Measurements from ENCODE around the gene OR2T6. TPM values are rescaled to one million over a fixed set of nuclear protein-coding genes. Genes with fewer than 3 reads are reported as not detected.

The OR2T6 gene
- total and polyA plus RNA-seq, 11 donors = not detected

DNA sequence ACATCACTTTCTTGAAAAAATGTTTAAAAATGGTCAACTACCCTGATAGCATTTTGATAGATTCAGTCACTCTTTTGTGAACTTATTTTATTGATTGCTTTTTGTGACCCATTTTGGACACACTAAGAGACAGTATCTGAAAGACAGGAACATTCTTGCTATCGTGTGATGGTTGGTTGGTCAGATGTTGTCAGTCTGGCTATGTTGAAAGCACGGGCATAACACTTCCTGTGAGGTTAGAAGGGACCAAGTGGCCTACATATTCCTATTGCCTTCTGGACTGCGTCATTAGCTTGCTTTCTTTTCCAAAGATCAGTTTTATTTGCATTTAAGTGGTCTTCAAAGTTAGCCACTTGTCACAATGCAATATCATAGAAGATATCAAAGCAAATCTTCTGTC, 1.4 kb downstream of the OR2T6 start:
- Histone ChIP-seq H3K27me3 (no peaks in the 10 kb centered on the region), H3K27ac (no peak overlapping the region), H3K4me1 (no peaks in the 10 kb centered on the region), H3K9me3 (peaks cover 0 to 2% (median 0%) of the 10 kb centered on the region in 12 donors), H3K4me3 (no peak overlapping the region), H3K36me3 (no peaks in the 10 kb centered on the region)
- TF ChIP-seq, protein P1, sequence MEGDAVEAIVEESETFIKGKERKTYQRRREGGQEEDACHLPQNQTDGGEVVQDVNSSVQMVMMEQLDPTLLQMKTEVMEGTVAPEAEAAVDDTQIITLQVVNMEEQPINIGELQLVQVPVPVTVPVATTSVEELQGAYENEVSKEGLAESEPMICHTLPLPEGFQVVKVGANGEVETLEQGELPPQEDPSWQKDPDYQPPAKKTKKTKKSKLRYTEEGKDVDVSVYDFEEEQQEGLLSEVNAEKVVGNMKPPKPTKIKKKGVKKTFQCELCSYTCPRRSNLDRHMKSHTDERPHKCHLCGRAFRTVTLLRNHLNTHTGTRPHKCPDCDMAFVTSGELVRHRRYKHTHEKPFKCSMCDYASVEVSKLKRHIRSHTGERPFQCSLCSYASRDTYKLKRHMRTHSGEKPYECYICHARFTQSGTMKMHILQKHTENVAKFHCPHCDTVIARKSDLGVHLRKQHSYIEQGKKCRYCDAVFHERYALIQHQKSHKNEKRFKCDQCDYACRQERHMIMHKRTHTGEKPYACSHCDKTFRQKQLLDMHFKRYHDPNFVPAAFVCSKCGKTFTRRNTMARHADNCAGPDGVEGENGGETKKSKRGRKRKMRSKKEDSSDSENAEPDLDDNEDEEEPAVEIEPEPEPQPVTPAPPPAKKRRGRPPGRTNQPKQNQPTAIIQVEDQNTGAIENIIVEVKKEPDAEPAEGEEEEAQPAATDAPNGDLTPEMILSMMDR (IDR thresholded peaks at IDR 0.05) = no peak
- no peak for TF ChIP-seq POLR2A (IDR thresholded peaks at IDR 0.05)
- 42 to 65% (median 58%) methylated on average over 3 of the region's 3 CpGs for WGBS, 4 donors
- intact Hi-C loops (cut with DNase I) = no loop called here
- DNase-seq (no peak), ATAC-seq (no peak)

- intact Hi-C loops (cut with DNase I) = no loop called here
- DNase-seq (no peak), ATAC-seq (no peak)
- no peaks in the 10 kb centered on the region for H3K27me3 ChIP-seq
- H3K4me3 ChIP-seq = no peak overlapping the region
- TF ChIP-seq POLR2A (IDR thresholded peaks at IDR 0.05) = no peak
- TF ChIP-seq, protein P1 (IDR thresholded peaks at IDR 0.05) = no peak
- 79 to 87% (median 83%) methylated on average over 3 of the region's 3 CpGs for WGBS, 4 donors
- H3K36me3 ChIP-seq = no peaks in the 10 kb centered on the region
- no peak overlapping the region for H3K27ac ChIP-seq
- H3K9me3 ChIP-seq = no peaks in the 10 kb centered on the region
- H3K4me1 ChIP-seq = no peaks in the 10 kb centered on the region
These were observed 5.3 kb downstream of the OR2T6 start for GRCh38 chr1:248380854-248381253.

DNA sequence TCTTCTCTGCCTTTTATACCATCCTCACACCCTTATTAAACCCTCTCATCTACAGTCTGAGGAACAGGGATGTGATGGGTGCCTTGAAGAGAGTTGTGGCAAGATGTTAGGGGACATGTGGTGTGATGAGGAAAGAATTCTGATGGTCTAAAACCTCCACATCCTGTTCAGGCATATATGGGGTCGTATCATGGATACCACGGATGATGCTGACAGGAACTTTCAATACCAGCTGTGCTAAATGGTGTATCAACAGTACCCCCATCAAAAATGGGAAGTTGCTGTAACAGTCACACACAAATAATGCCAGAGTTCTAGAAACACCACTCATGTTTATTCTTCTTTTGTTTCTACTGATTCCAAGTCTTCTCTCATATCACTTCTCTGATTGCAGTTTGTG, 12.9 kb downstream of the OR2T6 start:
- intact Hi-C loops (cut with DNase I) = no loop called here
- TF ChIP-seq POLR2A (IDR thresholded peaks at IDR 0.05) = no peak
- TF ChIP-seq, protein P1 (IDR thresholded peaks at IDR 0.05) = no peak
- Histone ChIP-seq H3K27me3 (no peaks in the 10 kb centered on the region), H3K4me3 (no peak overlapping the region), H3K9me3 (no peaks in the 10 kb centered on the region), H3K36me3 (no peaks in the 10 kb centered on the region), H3K4me1 (no peaks in the 10 kb centered on the region), H3K27ac (no peak overlapping the region)
- 46 to 62% (median 53%) methylated on average over 2 of the region's 2 CpGs for WGBS, 4 donors
- ATAC-seq = no peak
- DNase-seq = no peak

- Histone ChIP-seq H3K27me3 (no peaks in the 10 kb centered on the region), H3K9me3 (peaks cover 0 to 5% (median 0%) of the 10 kb centered on the region in 12 donors), H3K27ac (no peak overlapping the region), H3K36me3 (no peaks in the 10 kb centered on the region), H3K4me1 (no peaks in the 10 kb centered on the region), H3K4me3 (no peak overlapping the region)
- intact Hi-C loops (cut with DNase I) = no loop called here
- WGBS, 4 donors = 22 to 52% (median 33%) methylated on average over 2 of the region's 2 CpGs
- ATAC-seq (no peak), DNase-seq (no peak)
- TF ChIP-seq POLR2A (IDR thresholded peaks at IDR 0.05) = no peak
- TF ChIP-seq, protein P1 (IDR thresholded peaks at IDR 0.05) = no peak
These were observed 17.5 kb downstream of the OR2T6 start for GRCh38 chr1:248393050-248393449.
